IMR-90 (cell line): Measurements from ENCODE around the gene TFAP2B. TPM values are rescaled to one million over a fixed set of nuclear protein-coding genes. Genes with fewer than 3 reads are reported as not detected.

Experiments
- ATAC-seq: fragments of 200-7000 bp; cut with Tn5 transposase; 2 replicates; pipeline ENCODE4 v1.9.1; 2020; ENCODE audit warnings: low read depth, mild to moderate bottlenecking, moderate library complexity
- BruUV-seq: library from RNA; stranded (reverse); fragments of 400-500 nt; replicated peaks from 2 replicates; lab custom pipeline; 2021; lab: Mats Ljungman, UMichigan
- CTCF ChIA-PET: fragments of 300-600 bp; formaldehyde crosslinking; extraction: SDS; loops from one replicate; lab custom pipeline; 2021; ENCODE audit warnings: antibody characterized with exemption; lab: Yijun Ruan, JAX
- POLR2A ChIA-PET: fragments of 300-600 bp; sonication (Branson Sonifier 250); formaldehyde crosslinking; loops from one replicate; lab custom pipeline; 2022; ENCODE audit warnings: antibody characterized with exemption; ENCODE audit not compliant: unreplicated experiment; lab: Charles Lee
- DNase-seq: peaks from one replicate; pipeline ENCODE4 v3.0.0; 2013
- H2AFZ ChIP-seq: replicated peaks from 2 replicates; pipeline ENCODE3; 2013; ENCODE audit warnings: low read length, mild to moderate bottlenecking; ENCODE audit not compliant: poor library complexity
- H2AK5ac ChIP-seq: 2 replicates; pipeline ENCODE4 v1.6.1; 2013; ENCODE audit warnings: low read depth, low read length, inconsistent platforms
- H2AK9ac ChIP-seq: replicated peaks from 2 replicates; pipeline ENCODE3; 2013; ENCODE audit warnings: mild to moderate bottlenecking, low read depth, low read length, moderate library complexity; ENCODE audit not compliant: poor library complexity
- H2BK120ac ChIP-seq: 2 replicates; pipeline ENCODE4 v1.6.1; 2013; ENCODE audit warnings: low read depth, low read length, inconsistent platforms
- H2BK15ac ChIP-seq: 3 replicates; pipeline ENCODE4 v1.6.1; 2013; ENCODE audit warnings: low read depth, low read length, inconsistent platforms
- H2BK20ac ChIP-seq: 2 replicates; pipeline ENCODE4 v1.6.1; 2013; ENCODE audit warnings: low read depth, mild to moderate bottlenecking, inconsistent platforms, low read length, moderate library complexity
- H2BK5ac ChIP-seq: 2 replicates; pipeline ENCODE4 v1.6.1; 2013; ENCODE audit warnings: mild to moderate bottlenecking, low read depth, low read length, inconsistent platforms; ENCODE audit not compliant: poor library complexity, severe bottlenecking
- H3K14ac ChIP-seq: replicated peaks from 2 replicates; pipeline ENCODE4 v1.6.1; 2013; ENCODE audit warnings: low read depth, low read length, inconsistent platforms
- H3K18ac ChIP-seq: 2 replicates; pipeline ENCODE4 v1.6.1; 2013; ENCODE audit warnings: low read depth, low read length, control low read depth
- H3K23ac ChIP-seq: 2 replicates; pipeline ENCODE4 v1.6.1; 2013; ENCODE audit warnings: low read depth, low read length, inconsistent platforms
- H3K27ac ChIP-seq: 2 replicates; pipeline ENCODE4 v1.5.1; 2013; ENCODE audit warnings: mild to moderate bottlenecking, control low read depth, low read length; ENCODE audit not compliant: insufficient read depth
- H3K27me3 ChIP-seq: 2 replicates; pipeline ENCODE4 v1.6.1; 2013; ENCODE audit warnings: low read length; ENCODE audit not compliant: control insufficient read depth, insufficient read depth
- H3K36me3 ChIP-seq: 2 replicates; pipeline ENCODE4 v1.6.1; 2013; ENCODE audit warnings: low read length, mixed read lengths; ENCODE audit not compliant: control insufficient read depth, insufficient read depth
- H3K4ac ChIP-seq: 2 replicates; pipeline ENCODE4 v1.6.1; 2013; ENCODE audit warnings: low read depth, low read length, inconsistent platforms
- H3K4me1 ChIP-seq: 2 replicates; pipeline ENCODE4 v1.6.1; 2013; ENCODE audit warnings: low read length, mixed read lengths; ENCODE audit not compliant: control insufficient read depth, insufficient read depth
- H3K4me2 ChIP-seq: 2 replicates; pipeline ENCODE4 v1.6.1; 2013; ENCODE audit warnings: low read depth, mild to moderate bottlenecking, control low read depth, low read length, moderate library complexity
- H3K4me3 ChIP-seq: 2 replicates; pipeline ENCODE4 v1.5.1; 2013; ENCODE audit warnings: low read depth, mild to moderate bottlenecking, control low read depth, low read length, moderate library complexity; ENCODE audit not compliant: insufficient read depth
- H3K56ac ChIP-seq: 2 replicates; pipeline ENCODE4 v1.6.1; 2013; ENCODE audit warnings: low read length, inconsistent platforms; ENCODE audit not compliant: insufficient read depth; ENCODE audit errors: extremely low read depth
- H3K79me1 ChIP-seq, 2 experiments: 2 replicates each; pipeline ENCODE4 v1.6.1; 2013; ENCODE audit warnings: low read length in 2 of 2, inconsistent platforms in 1 of 2, low read depth in 1 of 2
- H3K9ac ChIP-seq: 2 replicates; pipeline ENCODE4 v1.6.1; 2013; ENCODE audit warnings: low read depth, low read length, control low read depth
- H3K9me1 ChIP-seq: 2 replicates; pipeline ENCODE4 v1.6.1; 2013; ENCODE audit warnings: low read length, inconsistent platforms; ENCODE audit not compliant: insufficient read depth
- H3K9me3 ChIP-seq: 2 replicates; pipeline ENCODE4 v1.6.1; 2013; ENCODE audit warnings: low read length; ENCODE audit not compliant: control insufficient read depth, insufficient read depth
- H4K20me1 ChIP-seq: 2 replicates; pipeline ENCODE4 v1.6.1; 2013; ENCODE audit warnings: low read length, inconsistent platforms; ENCODE audit not compliant: insufficient read depth
- H4K5ac ChIP-seq: 2 replicates; pipeline ENCODE4 v1.6.1; 2013; ENCODE audit warnings: mild to moderate bottlenecking, low read depth, low read length, control low read depth
- H4K8ac ChIP-seq, 2 experiments: 2 replicates each; pipeline ENCODE4 v1.6.1; 2013; ENCODE audit warnings: low read depth in 2 of 2, low read length in 2 of 2, control low read depth in 1 of 2, inconsistent platforms in 1 of 2
- H4K91ac ChIP-seq: 2 replicates; pipeline ENCODE4 v1.6.1; 2013; ENCODE audit warnings: low read depth, low read length, inconsistent platforms; ENCODE audit not compliant: insufficient read depth
- BHLHE40 ChIP-seq: fragments of 150-350 bp; IDR thresholded peaks from 2 replicates; pipeline ENCODE4 v1.6.1; 2016; ENCODE audit warnings: mild to moderate bottlenecking, low read depth, low read length
- CEBPB ChIP-seq: IDR thresholded peaks from 2 replicates; pipeline ENCODE4 v1.6.1; 2012; ENCODE audit warnings: low read depth, low read length, improper control_type of control experiment
- CHD1 ChIP-seq: IDR thresholded peaks from 2 replicates; pipeline ENCODE4 v1.6.1; 2012; ENCODE audit warnings: low read depth, low read length, improper control_type of control experiment
- CTCF ChIP-seq: conservative IDR thresholded peaks from 2 replicates; pipeline ENCODE4 v1.5.1; 2012; ENCODE audit warnings: mild to moderate bottlenecking, low read depth, low read length, improper control_type of control experiment
- ELK1 ChIP-seq: fragments of 150-350 bp; IDR thresholded peaks from 2 replicates; pipeline ENCODE4 v1.6.1; 2016; ENCODE audit warnings: low read depth, mild to moderate bottlenecking, low read length, moderate library complexity, borderline replicate concordance
- FOS ChIP-seq: fragments of 150-350 bp; IDR thresholded peaks from 2 replicates; pipeline ENCODE4 v1.6.1; 2016; ENCODE audit warnings: low read depth, low read length
- MAFK ChIP-seq: IDR thresholded peaks from 2 replicates; pipeline ENCODE4 v1.6.1; 2012; ENCODE audit warnings: low read depth, low read length, improper control_type of control experiment
- MAZ ChIP-seq: IDR thresholded peaks from 2 replicates; pipeline ENCODE4 v1.6.1; 2012; ENCODE audit warnings: low read depth, mild to moderate bottlenecking, low read length, improper control_type of control experiment, moderate library complexity, borderline replicate concordance
- MXI1 ChIP-seq: IDR thresholded peaks from 2 replicates; pipeline ENCODE4 v1.6.1; 2012; ENCODE audit warnings: low read depth, mild to moderate bottlenecking, low read length, moderate library complexity, borderline replicate concordance
- NFE2L2 ChIP-seq: fragments of 150-350 bp; IDR thresholded peaks from 2 replicates; pipeline ENCODE4 v1.6.1; 2016; ENCODE audit warnings: low read depth, mild to moderate bottlenecking, low read length
- POLR2A ChIP-seq: IDR thresholded peaks from 2 replicates; pipeline ENCODE4 v1.6.1; 2012; ENCODE audit warnings: mild to moderate bottlenecking, low read depth, low read length
- RAD21 ChIP-seq: IDR thresholded peaks from 2 replicates; pipeline ENCODE4 v1.6.1; 2012; ENCODE audit warnings: low read length, improper control_type of control experiment
- RCOR1 ChIP-seq: IDR thresholded peaks from 2 replicates; pipeline ENCODE4 v1.6.1; 2012; ENCODE audit warnings: mild to moderate bottlenecking, low read length, improper control_type of control experiment; ENCODE audit not compliant: insufficient replicate concordance
- RFX5 ChIP-seq: IDR thresholded peaks from 2 replicates; pipeline ENCODE4 v1.8.0; 2012; ENCODE audit warnings: low read depth, mild to moderate bottlenecking, low read length, moderate library complexity
- SMC3 ChIP-seq: fragments of 150-350 bp; IDR thresholded peaks from 2 replicates; pipeline ENCODE4 v1.6.1; 2016; ENCODE audit warnings: low read depth, mild to moderate bottlenecking, antibody characterized with exemption, low read length, moderate library complexity
- USF2 ChIP-seq: fragments of 150-350 bp; IDR thresholded peaks from 2 replicates; pipeline ENCODE4 v1.6.1; 2017; ENCODE audit warnings: mild to moderate bottlenecking, antibody characterized with exemption, low read length, low read depth
- WGBS, 2 experiments: methylation state at CpG; one replicate each; pipeline versions ENCODE4 v1.1.5 to v1.1.7; 2013; ENCODE audit warnings: missing lambda C conversion rate in 2 of 2; ENCODE audit not compliant: insufficient read length in 1 of 2; ENCODE audit errors: extremely low coverage in 2 of 2; 5-methylcytosine and 5-hydroxymethylcytosine counted together
- dilution Hi-C: fragments of 300-500 bp; cut with HindIII; formaldehyde crosslinking; loops from one replicate; pipeline ENCODE4 v1.14.3; 2018; ENCODE audit warnings: low sequenced_read_pairs; ENCODE audit not compliant: unreplicated experiment
- in situ Hi-C: fragments of 300-500 bp; cut with MboI; formaldehyde crosslinking; loops from 3 replicates; pipeline ENCODE4 v1.14.3; 2019; ENCODE audit warnings: low sequenced_read_pairs, inconsistent platforms, mixed read lengths
- intact Hi-C: fragments of 100-400 bp; cut with micrococcal nuclease; formaldehyde crosslinking; loops from 2 replicates; pipeline ENCODE4 v1.10.0; 2022
- polyA plus RNA-seq, 3 experiments: library from polyadenylated mRNA; depleted of rRNA; stranded (reverse); fragments of >200 nt; gene quantifications; 2 replicates each; pipeline ENCODE4 v1.2.3, GENCODE V29; 2012; ENCODE audit warnings: low replicate concordance in 1 of 3
- total RNA-seq: library from RNA; depleted of rRNA; stranded (reverse); fragments of >200 nt; gene quantifications from 2 replicates; pipeline ENCODE4 v1.2.3, GENCODE V29; 2012

TFAP2B gene
- total and polyA plus RNA-seq, 2 of the 4 experiments (the other 2 are of a cell fraction): not detected

- 0% methylated on average over 2 of the region's 16 CpGs; no CpG with 5 or more reads in 1 of the 2 experiments for WGBS, 2 experiments
- Histone ChIP-seq H2AK9ac (no peak overlapping the region), H3K36me3 (no peaks in the 10 kb centered on the region), H2BK15ac (no peak overlapping the region), H2AK5ac (no peak overlapping the region), H3K56ac (no peak overlapping the region), H3K27me3 (peaks cover 40% of the 10 kb centered on the region), H3K23ac (no peak overlapping the region), H3K27ac (no peak overlapping the region), H3K9ac (no peak overlapping the region), H2BK20ac (no peak overlapping the region), H4K8ac (no peak overlapping the region), H3K4me3 (no peak overlapping the region), H2AFZ (no peak overlapping the region), H3K9me1 (no peaks in the 10 kb centered on the region), H3K4me2 (no peak overlapping the region), H3K4ac (no peak overlapping the region), H4K91ac (no peak overlapping the region), H3K9me3 (no peaks in the 10 kb centered on the region), H2BK5ac (no peak overlapping the region), H2BK120ac (no peak overlapping the region), H4K20me1 (no peaks in the 10 kb centered on the region), H3K18ac (no peak overlapping the region), H3K4me1 (no peaks in the 10 kb centered on the region), H4K5ac (no peak overlapping the region), H3K14ac (no peak overlapping the region), H3K79me1 (no peaks in the 10 kb centered on the region)
- ChIA-PET POLR2A (no interaction called here), CTCF (no interaction called here)
- intact Hi-C loops: no loop called here
- DNase-seq (no peak), ATAC-seq (no peak)
- no TSS peak for BruUV-seq
- dilution Hi-C loops: no loop called here
- in situ Hi-C loops: no loop called here
- TF ChIP-seq NFE2L2 (no peak), MAFK (no peak), POLR2A (no peak), ELK1 (no peak), CTCF (no peak), FOS (no peak), MXI1 (no peak), RAD21 (no peak), USF2 (no peak), CEBPB (no peak), MAZ (no peak), RFX5 (no peak), SMC3 (no peak), BHLHE40 (no peak), RCOR1 (no peak), CHD1 (no peak)
These were observed 27.6 kb downstream of the TFAP2B start for GRCh38 chr6:50846144-50846851.
